GM12878 (cell line): ENCODE data around the gene COL20A1. TPM values are rescaled to one million over a fixed set of nuclear protein-coding genes. Genes with fewer than 3 reads are reported as not detected.

Experiments
- ATAC-seq: fragments of 200-7000 bp; cut with Tn5 transposase; 3 replicates; pipeline ENCODE4 v1.9.1; 2020; ENCODE audit warnings: mild to moderate bottlenecking, moderate library complexity
- BruUV-seq: library from RNA; stranded (reverse); fragments of 400-500 nt; replicated peaks from 2 replicates; lab custom pipeline; 2021; lab: Mats Ljungman, UMichigan
- CTCF ChIA-PET: fragments of 300-600 bp; sonication (Branson Sonifier 250); formaldehyde crosslinking; extraction: SDS; loops from one replicate; lab custom pipeline; 2021; ENCODE audit warnings: inconsistent platforms; lab: Yijun Ruan, JAX
- POLR2A ChIA-PET: fragments of 350-600 bp; formaldehyde crosslinking; extraction: SDS; loops from one replicate; lab custom pipeline; 2021; ENCODE audit warnings: inconsistent platforms; lab: Charles Lee
- RAD21 ChIA-PET: fragments of 300-600 bp; sonication (Branson Sonifier 250); formaldehyde crosslinking; loops from one replicate; lab custom pipeline; 2023; ENCODE audit warnings: antibody characterized with exemption; ENCODE audit not compliant: unreplicated experiment; lab: Charles Lee
- SMC1A ChIA-PET: fragments of 300-600 bp; sonication (Branson Sonifier 250); formaldehyde crosslinking; loops from one replicate; lab custom pipeline; 2023; ENCODE audit not compliant: unreplicated experiment, uncharacterized antibody; lab: Charles Lee
- DNase-seq: peaks from one replicate; pipeline ENCODE4 v3.0.0-alpha.2; 2011; ENCODE audit warnings: low read depth, low spot score
- FAIRE-seq: peaks from 3 replicates; lab custom pipeline; 2011; peaks lifted over from hg19 to GRCh38; lab: Jason Lieb, UNC
- H2AFZ ChIP-seq: 2 replicates; pipeline ENCODE4 v1.6.0; 2011; ENCODE audit warnings: low read depth, low read length, control low read depth; ENCODE audit not compliant: control insufficient read depth
- H3K27ac ChIP-seq: 2 replicates; pipeline ENCODE4 v1.5.1; 2011; ENCODE audit warnings: control low read depth; ENCODE audit not compliant: control insufficient read depth, insufficient read depth
- H3K27me3 ChIP-seq, 2 experiments: replicated peaks in 1 of 2; 2 replicates each; pipeline versions ENCODE4 v1.6.0 to v1.6.1; 2011; ENCODE audit warnings: low read length in 1 of 2; ENCODE audit not compliant: control insufficient read depth in 2 of 2, insufficient read depth in 2 of 2
- H3K36me3 ChIP-seq, 2 experiments: 2 replicates each; pipeline ENCODE4 v1.5.1; 2011; ENCODE audit warnings: low read length in 1 of 2; ENCODE audit not compliant: control insufficient read depth in 2 of 2, insufficient read depth in 2 of 2
- H3K4me1 ChIP-seq: 2 replicates; pipeline ENCODE4 v1.6.1; 2011; ENCODE audit warnings: mild to moderate bottlenecking, low read length, moderate library complexity, mixed read lengths; ENCODE audit not compliant: control insufficient read depth, insufficient read depth
- H3K4me2 ChIP-seq: 2 replicates; pipeline ENCODE4 v1.6.0; 2011; ENCODE audit warnings: control low read depth; ENCODE audit not compliant: control insufficient read depth, insufficient read depth
- H3K4me3 ChIP-seq: fragments of 200-600 bp; sonication (generic); 2 replicates; pipeline ENCODE4 v1.5.1; 2016
- H3K79me2 ChIP-seq: 2 replicates; pipeline ENCODE4 v1.6.0; 2011; ENCODE audit warnings: low read length; ENCODE audit not compliant: control insufficient read depth, insufficient read depth
- H3K9ac ChIP-seq: 2 replicates; pipeline ENCODE4 v1.8.0; 2011; ENCODE audit warnings: low read length, control low read depth, mixed read lengths; ENCODE audit not compliant: control insufficient read depth, insufficient read depth
- H3K9me3 ChIP-seq: replicated peaks from 3 replicates; pipeline ENCODE4 v1.5.1; 2011; ENCODE audit warnings: mild to moderate bottlenecking, low read length; ENCODE audit not compliant: control insufficient read depth, insufficient read depth
- H4K20me1 ChIP-seq: 2 replicates; pipeline ENCODE4 v1.6.0; 2011; ENCODE audit not compliant: control insufficient read depth, insufficient read depth
- ATF7 ChIP-seq: fragments of 450-650 bp; IDR thresholded peaks from 2 replicates; pipeline ENCODE4 v1.6.1; 2016; ENCODE audit warnings: low read depth, mild to moderate bottlenecking
- CHD1 ChIP-seq: IDR thresholded peaks from 2 replicates; pipeline ENCODE4 v1.6.1; 2012; ENCODE audit warnings: low read depth, low read length, improper control_type of control experiment
- ESRRA ChIP-seq: IDR thresholded peaks from 2 replicates; pipeline ENCODE4 v1.6.1; 2012; ENCODE audit warnings: mild to moderate bottlenecking, low read length, improper control_type of control experiment
- IRF4 ChIP-seq: IDR thresholded peaks from 2 replicates; pipeline ENCODE4 v1.6.1; 2011; ENCODE audit warnings: low read depth, low read length
- KLF5 ChIP-seq: fragments of 450-650 bp; IDR thresholded peaks from 2 replicates; pipeline ENCODE4 v1.6.1; 2014; ENCODE audit warnings: mild to moderate bottlenecking; ENCODE audit not compliant: partially characterized antibody
- NR2C2 ChIP-seq: IDR thresholded peaks from 2 replicates; pipeline ENCODE4 v1.6.1; 2011; ENCODE audit warnings: borderline replicate concordance, low read depth; ENCODE audit not compliant: control insufficient read depth, insufficient read length
- RELA ChIP-seq: fragments of 450-650 bp; IDR thresholded peaks from 2 replicates; pipeline ENCODE4 v1.8.0; 2014; ENCODE audit warnings: borderline replicate concordance; ENCODE audit not compliant: partially characterized antibody
- RFX5 ChIP-seq: IDR thresholded peaks from 2 replicates; pipeline ENCODE4 v1.6.1; 2011; ENCODE audit warnings: low read depth, low read length, improper control_type of control experiment
- SMARCA5 ChIP-seq: fragments of 450-650 bp; IDR thresholded peaks from 2 replicates; pipeline ENCODE4 v1.6.1; 2017; ENCODE audit warnings: mild to moderate bottlenecking
- YY1 ChIP-seq: IDR thresholded peaks from 2 replicates; pipeline ENCODE4 v1.6.1; 2011; ENCODE audit warnings: low read depth, mild to moderate bottlenecking, low read length
- WGBS: methylation state at CpG from one replicate; pipeline ENCODE4 v1.1.6; 2016; ENCODE audit warnings: low lambda C conversion rate; ENCODE audit not compliant: insufficient replicate concordance, insufficient coverage; ENCODE audit errors: missing lambda C conversion rate; 5-methylcytosine and 5-hydroxymethylcytosine counted together
- in situ Hi-C: fragments of 300-500 bp; cut with MboI; formaldehyde crosslinking; loops from 9 replicates; pipeline ENCODE4 v1.14.3; 2018; ENCODE audit warnings: mixed read lengths
- intact Hi-C: fragments of 100-400 bp; cut with micrococcal nuclease; formaldehyde crosslinking; loops from one replicate; pipeline ENCODE4 v1.14.2; 2022; ENCODE audit not compliant: unreplicated experiment
- polyA plus RNA-seq, 11 experiments: library from polyadenylated mRNA; depleted of rRNA in 4 of 11; unstranded in 6 of 11; stranded (reverse) in 5 of 11; fragments of >200 nt; fragmentation: Nextera tagmentation in 4 of 11; fragmentation: Illumina TruSeq in 1 of 11; extraction: Ambion mirVana in 4 of 11; extraction: Trizol in 1 of 11; gene quantifications; 1 replicate in 1 of 11; 2 replicates in 10 of 11; pipeline versions ENCODE4 v1.2.1 to v1.2.3, GENCODE V29; 2011 to 2016; ENCODE audit warnings: inconsistent platforms in 2 of 11, missing spikeins in 2 of 11, low read depth in 1 of 11
- total RNA-seq, 4 experiments: library from RNA; depleted of rRNA in 3 of 4; stranded (reverse); fragments of >200 nt in 3 of 4; fragmentation: Illumina TruSeq in 1 of 4; extraction: Trizol in 1 of 4; gene quantifications; 2 replicates each; pipeline versions ENCODE4 v1.2.1 to v1.2.3, GENCODE V29; 2013 to 2021
- TF ChIP-seq, protein P1 (sequence below): fragments of 450-650 bp; IDR thresholded peaks from 2 replicates; pipeline ENCODE4 v1.6.1; 2017; ENCODE audit warnings: mild to moderate bottlenecking, moderate library complexity
- TF ChIP-seq, protein P2 (sequence below): IDR thresholded peaks from 2 replicates; pipeline ENCODE4 v1.6.1; 2011; ENCODE audit warnings: low read depth, mild to moderate bottlenecking, low read length, moderate library complexity, borderline replicate concordance; ENCODE audit errors: extremely low read depth

Gene COL20A1
- total and polyA plus RNA-seq, 10 of the 15 experiments (the other 5 are each of a cell fraction or from before 2014, with no cell fraction given), result not detected

DNA sequence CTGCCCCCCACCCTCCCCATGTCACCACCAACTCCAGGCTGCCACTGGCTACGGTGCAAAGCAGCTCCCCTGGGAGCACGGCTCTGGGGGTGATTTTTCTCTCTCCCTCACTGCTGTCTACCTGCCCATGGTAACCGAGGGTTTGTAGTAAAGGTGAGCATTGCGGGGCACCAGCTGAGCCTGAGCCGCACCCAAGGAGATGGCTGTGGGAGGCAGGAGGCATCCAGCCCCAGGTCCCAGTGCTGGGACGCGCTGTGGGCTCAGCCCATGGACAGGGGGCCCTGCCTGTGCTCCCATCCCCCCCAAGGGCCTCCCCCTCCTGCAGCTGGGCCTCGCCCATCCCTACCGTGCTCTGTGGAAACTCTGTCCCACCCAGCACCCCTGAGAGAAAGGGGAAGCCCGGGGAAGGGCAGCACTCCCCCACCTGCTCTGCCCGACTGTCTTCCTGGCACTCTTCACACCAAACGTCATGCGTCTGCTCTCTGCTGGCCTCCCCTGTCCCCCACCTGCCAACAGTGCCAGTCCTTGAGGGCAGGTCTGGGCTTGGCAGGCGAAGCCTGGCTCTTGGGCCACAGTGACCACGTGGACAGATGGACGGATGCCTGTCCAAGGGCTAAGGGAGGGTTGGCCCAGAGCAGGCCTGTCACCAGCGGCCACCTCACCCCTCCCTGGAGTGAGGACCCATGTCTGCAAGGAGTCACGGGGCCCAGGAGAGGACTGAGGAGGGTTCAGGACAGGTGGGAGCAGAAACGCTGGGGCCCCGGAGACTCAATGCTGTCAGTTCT, 72.0 kb downstream of the COL20A1 start (continued):
- TF ChIP-seq, protein P1, sequence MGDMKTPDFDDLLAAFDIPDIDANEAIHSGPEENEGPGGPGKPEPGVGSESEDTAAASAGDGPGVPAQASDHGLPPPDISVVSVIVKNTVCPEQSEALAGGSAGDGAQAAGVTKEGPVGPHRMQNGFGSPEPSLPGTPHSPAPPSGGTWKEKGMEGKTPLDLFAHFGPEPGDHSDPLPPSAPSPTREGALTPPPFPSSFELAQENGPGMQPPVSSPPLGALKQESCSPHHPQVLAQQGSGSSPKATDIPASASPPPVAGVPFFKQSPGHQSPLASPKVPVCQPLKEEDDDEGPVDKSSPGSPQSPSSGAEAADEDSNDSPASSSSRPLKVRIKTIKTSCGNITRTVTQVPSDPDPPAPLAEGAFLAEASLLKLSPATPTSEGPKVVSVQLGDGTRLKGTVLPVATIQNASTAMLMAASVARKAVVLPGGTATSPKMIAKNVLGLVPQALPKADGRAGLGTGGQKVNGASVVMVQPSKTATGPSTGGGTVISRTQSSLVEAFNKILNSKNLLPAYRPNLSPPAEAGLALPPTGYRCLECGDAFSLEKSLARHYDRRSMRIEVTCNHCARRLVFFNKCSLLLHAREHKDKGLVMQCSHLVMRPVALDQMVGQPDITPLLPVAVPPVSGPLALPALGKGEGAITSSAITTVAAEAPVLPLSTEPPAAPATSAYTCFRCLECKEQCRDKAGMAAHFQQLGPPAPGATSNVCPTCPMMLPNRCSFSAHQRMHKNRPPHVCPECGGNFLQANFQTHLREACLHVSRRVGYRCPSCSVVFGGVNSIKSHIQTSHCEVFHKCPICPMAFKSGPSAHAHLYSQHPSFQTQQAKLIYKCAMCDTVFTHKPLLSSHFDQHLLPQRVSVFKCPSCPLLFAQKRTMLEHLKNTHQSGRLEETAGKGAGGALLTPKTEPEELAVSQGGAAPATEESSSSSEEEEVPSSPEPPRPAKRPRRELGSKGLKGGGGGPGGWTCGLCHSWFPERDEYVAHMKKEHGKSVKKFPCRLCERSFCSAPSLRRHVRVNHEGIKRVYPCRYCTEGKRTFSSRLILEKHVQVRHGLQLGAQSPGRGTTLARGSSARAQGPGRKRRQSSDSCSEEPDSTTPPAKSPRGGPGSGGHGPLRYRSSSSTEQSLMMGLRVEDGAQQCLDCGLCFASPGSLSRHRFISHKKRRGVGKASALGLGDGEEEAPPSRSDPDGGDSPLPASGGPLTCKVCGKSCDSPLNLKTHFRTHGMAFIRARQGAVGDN, result no peak
- no peak for TF ChIP-seq YY1

DNA sequence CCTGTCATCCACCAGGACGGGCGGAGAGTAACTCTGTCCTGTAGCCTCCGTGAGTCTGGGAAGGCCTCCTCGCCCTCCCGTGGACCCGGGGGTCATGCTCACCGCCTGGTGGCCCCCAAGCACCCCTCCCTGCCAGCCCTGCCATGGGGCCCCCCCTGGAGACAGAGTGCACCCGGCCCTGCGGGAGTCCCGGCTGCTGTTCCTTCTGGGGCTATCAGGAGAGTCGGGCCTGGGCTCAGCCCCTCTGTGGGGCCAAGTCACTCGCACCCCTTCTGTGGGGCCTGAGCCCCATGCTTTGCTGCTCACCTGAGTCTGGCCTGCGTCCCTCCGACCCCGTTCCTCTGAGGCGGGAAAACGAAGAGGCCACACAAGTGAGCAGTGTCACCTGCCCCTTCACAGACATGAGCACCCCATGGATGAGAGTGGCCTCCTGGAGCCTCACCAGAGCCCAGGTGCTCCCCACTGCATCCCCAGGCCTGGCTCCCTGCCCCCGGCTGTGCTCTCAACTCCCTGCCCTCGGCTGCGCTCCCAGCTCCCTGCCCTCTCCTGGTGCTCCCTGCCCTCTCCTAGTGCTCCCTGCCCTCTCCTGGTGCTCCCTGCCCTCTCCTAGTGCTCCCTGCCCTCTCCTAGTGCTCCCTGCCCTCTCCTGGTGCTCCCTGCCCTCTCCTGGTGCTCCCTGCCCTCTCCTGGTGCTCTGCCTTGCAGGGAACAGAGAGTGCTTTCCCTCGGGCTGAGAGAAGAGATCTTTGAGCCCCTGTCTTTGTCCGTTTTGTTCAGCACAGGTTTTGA, 72.8 kb downstream of the COL20A1 start:
- H2AFZ ChIP-seq, result no peak overlapping the region
- POLR2A ChIA-PET, result no interaction called here
- no peaks in the 10 kb centered on the region for H3K9me3 ChIP-seq
- SMC1A ChIA-PET, result no interaction called here
- CTCF ChIA-PET, result no interaction called here
- FAIRE-seq (no peak), DNase-seq (no peak), ATAC-seq (no peak)
- RAD21 ChIA-PET, result no interaction called here
- H4K20me1 ChIP-seq, result no peaks in the 10 kb centered on the region
- H3K27me3 ChIP-seq, result no peaks in the 10 kb centered on the region; a peak in 1 of 4 replicates
- H3K4me1 ChIP-seq, result no peaks in the 10 kb centered on the region
- H3K27ac ChIP-seq, result no peak overlapping the region
- no peak overlapping the region for H3K9ac ChIP-seq
- no peaks in the 10 kb centered on the region for H3K36me3 ChIP-seq
- no peak overlapping the region for H3K4me2 ChIP-seq
- H3K79me2 ChIP-seq, result no peaks in the 10 kb centered on the region
- no peak overlapping the region for H3K4me3 ChIP-seq
- no TSS peak for BruUV-seq
- 37% methylated on average over 22 of the region's 22 CpGs for WGBS
- intact Hi-C loops (no loop called here), in situ Hi-C loops (no loop called here)
- TF ChIP-seq RELA, result no peak
- no peak for TF ChIP-seq IRF4
- TF ChIP-seq, protein P1, result no peak
- no peak for TF ChIP-seq NR2C2
- no peak for TF ChIP-seq ATF7
- no peak for TF ChIP-seq CHD1
- TF ChIP-seq SMARCA5, result no peak
- TF ChIP-seq ESRRA, result no peak
- TF ChIP-seq KLF5, result no peak
- TF ChIP-seq, protein P2, sequence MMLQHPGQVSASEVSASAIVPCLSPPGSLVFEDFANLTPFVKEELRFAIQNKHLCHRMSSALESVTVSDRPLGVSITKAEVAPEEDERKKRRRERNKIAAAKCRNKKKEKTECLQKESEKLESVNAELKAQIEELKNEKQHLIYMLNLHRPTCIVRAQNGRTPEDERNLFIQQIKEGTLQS, result no peak
- TF ChIP-seq RFX5, result no peak
